Left ventricle myocardium inferior (tissue), 1 donor: ENCODE measurements around the gene WDR41. TPM values are rescaled to one million over a fixed set of nuclear protein-coding genes. Genes with fewer than 3 reads are reported as not detected.
"Not testable (repeated sequence)": the region's sequence is repeated elsewhere in the genome, so short reads cannot be mapped to it uniquely, and the experiment has no call there.

ENCODE experiments used
- DNase-seq: peaks from one replicate; pipeline ENCODE4 v3.0.0-alpha.2; 2020
- H3K27ac ChIP-seq: fragments of 200-600 bp; replicated peaks from 2 replicates; pipeline ENCODE4 v1.8.0; 2021
- H3K27me3 ChIP-seq: fragments of 200-600 bp; 2 replicates; pipeline ENCODE4 v1.8.0; 2021; ENCODE audit warnings: low read depth
- H3K36me3 ChIP-seq: fragments of 200-600 bp; 2 replicates; pipeline ENCODE4 v1.8.0; 2021
- H3K4me1 ChIP-seq: fragments of 200-600 bp; 2 replicates; pipeline ENCODE4 v1.8.0; 2021
- H3K4me3 ChIP-seq: fragments of 200-600 bp; 2 replicates; pipeline ENCODE4 v1.8.0; 2021; ENCODE audit warnings: mild to moderate bottlenecking, moderate library complexity
- H3K9me3 ChIP-seq: fragments of 200-600 bp; replicated peaks from 2 replicates; pipeline ENCODE4 v1.8.0; 2021
- CTCF ChIP-seq: fragments of 200-600 bp; IDR thresholded peaks from 2 replicates; pipeline ENCODE4 v1.8.0; 2021; ENCODE audit warnings: antibody characterized with exemption, mild to moderate bottlenecking, borderline replicate concordance
- intact Hi-C: fragments of 100-400 bp; cut with micrococcal nuclease; formaldehyde crosslinking; loops from one replicate; pipeline ENCODE4 v1.11.0; 2022
- total RNA-seq: library from RNA; stranded (reverse); fragmentation: NEBNext Ultra II Directional; extraction: Animal tissue kit (Norgen Biotek cat#: 25700); gene quantifications from one replicate; pipeline ENCODE4 v1.2.1, GENCODE V29; 2021
- donor health status: DM: no; HTN: yes; CAD: no; lungs with severe emphysema.

Gene WDR41
- total RNA-seq, 1 donor from 2014 or later, result 28.5 TPM

GRCh38 chr5:77486344-77486962 lies 5.7 kb downstream of the WDR41 start:
- Histone ChIP-seq H3K27ac (no peak overlapping the region), H3K36me3 (peaks cover 26% of the 10 kb centered on the region), H3K4me3 (no peak overlapping the region), H3K27me3 (no peaks in the 10 kb centered on the region), H3K9me3 (no peaks in the 10 kb centered on the region), H3K4me1 (peaks cover 10% of the 10 kb centered on the region)
- no peak for DNase-seq
- no peak for TF ChIP-seq CTCF
- intact Hi-C loops, result no loop called here

GRCh38 chr5:77483682-77484081 lies 8.4 kb downstream of the WDR41 start:
- H3K4me3 ChIP-seq, result no peak overlapping the region
- H3K9me3 ChIP-seq, result no peaks in the 10 kb centered on the region
- no peaks in the 10 kb centered on the region for H3K27me3 ChIP-seq
- peaks cover 34% of the 10 kb centered on the region for H3K36me3 ChIP-seq
- intact Hi-C loops, result no loop called here
- no peak overlapping the region for H3K27ac ChIP-seq
- no peak for TF ChIP-seq CTCF
- no peak for DNase-seq
- no peaks in the 10 kb centered on the region for H3K4me1 ChIP-seq

GRCh38 chr5:77475041-77475440 lies 17.1 kb downstream of the WDR41 start:
- not testable (repeated sequence) for DNase-seq, H3K27ac ChIP-seq

GRCh38 chr5:77468875-77469274 lies 23.2 kb downstream of the WDR41 start:
- H3K27ac ChIP-seq, intact Hi-C loops, H3K27me3 ChIP-seq, H3K4me1 ChIP-seq, H3K9me3 ChIP-seq, DNase-seq, H3K36me3 ChIP-seq, H3K4me3 ChIP-seq: not testable (repeated sequence)

More at GRCh38 chr5:77475041-77475440, 17.1 kb downstream of the WDR41 start:
- H3K4me3 ChIP-seq, intact Hi-C loops, H3K9me3 ChIP-seq, H3K36me3 ChIP-seq, H3K27me3 ChIP-seq, H3K4me1 ChIP-seq: not testable (repeated sequence)

DNA sequence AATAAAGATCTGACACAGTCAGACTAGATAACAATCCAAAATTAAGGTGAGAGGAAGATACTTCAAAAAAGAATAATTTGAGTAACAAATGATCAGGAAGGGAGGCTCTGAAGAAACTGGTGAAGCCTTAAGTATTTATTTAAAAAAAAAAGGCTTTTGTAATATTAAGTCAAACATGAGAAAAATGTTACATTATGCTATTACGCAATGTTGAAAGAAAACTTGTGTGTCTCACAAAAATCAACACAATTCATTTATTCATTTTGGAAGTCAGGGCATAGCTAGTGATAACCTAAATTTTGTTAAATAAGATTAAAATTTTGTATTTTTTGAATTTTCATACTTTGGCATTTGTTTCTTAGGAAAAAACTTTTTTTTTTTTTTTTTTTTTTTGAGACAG lies 28.2 kb downstream of the WDR41 start:
- H3K36me3 ChIP-seq, result peaks cover 23% of the 10 kb centered on the region

GRCh38 chr5:77461287-77461686 lies 30.8 kb downstream of the WDR41 start:
- TF ChIP-seq CTCF, result no peak

More for the DNA sequence above, 28.2 kb downstream of the WDR41 start:
- DNase-seq, result no peak
- Histone ChIP-seq H3K4me3 (no peak overlapping the region), H3K27me3 (no peaks in the 10 kb centered on the region), H3K27ac (no peak overlapping the region), H3K9me3 (peaks cover 2% of the 10 kb centered on the region), H3K4me1 (no peaks in the 10 kb centered on the region)
- no peak for TF ChIP-seq CTCF
- intact Hi-C loops, result no loop called here

More at GRCh38 chr5:77461287-77461686, 30.8 kb downstream of the WDR41 start:
- Histone ChIP-seq H3K36me3 (peaks cover 21% of the 10 kb centered on the region), H3K27ac (no peak overlapping the region), H3K4me3 (no peak overlapping the region), H3K27me3 (no peaks in the 10 kb centered on the region), H3K4me1 (no peaks in the 10 kb centered on the region), H3K9me3 (no peaks in the 10 kb centered on the region)
- intact Hi-C loops, result no loop called here
- DNase-seq, result no peak
